Lung (tissue), 12 donors: ENCODE measurements around the gene PRKN. TPM values are rescaled to one million over a fixed set of nuclear protein-coding genes. Genes with fewer than 3 reads are reported as not detected.

ENCODE experiments used
- ATAC-seq: fragments of 200-7000 bp; cut with Tn5 transposase; one replicate; pipeline ENCODE4 v1.9.1; 2020; ENCODE audit warnings: moderate number of reproducible peaks; ENCODE audit not compliant: insufficient read depth, low FRiP score
- DNase-seq, 3 donors: peaks; one replicate each; pipeline ENCODE4 v3.0.0-alpha.2; 2013 to 2017
- H3K27ac ChIP-seq, 2 donors: one replicate each; pipeline ENCODE4 v1.5.1; 2013; ENCODE audit warnings: mild to moderate bottlenecking in 2 of 2, moderate library complexity in 2 of 2, control low read depth in 1 of 2, inconsistent platforms in 1 of 2, low read depth in 1 of 2, low read length in 1 of 2
- H3K27me3 ChIP-seq, 3 donors: one replicate each; pipeline ENCODE4 v1.5.1; 2013; ENCODE audit warnings: low read length in 2 of 3; ENCODE audit not compliant: control insufficient read depth in 3 of 3, insufficient read depth in 3 of 3
- H3K36me3 ChIP-seq, 4 donors: one replicate each; pipeline ENCODE4 v1.5.1; 2013; ENCODE audit warnings: low read length in 4 of 4, mild to moderate bottlenecking in 1 of 4, moderate library complexity in 1 of 4; ENCODE audit not compliant: control insufficient read depth in 4 of 4, insufficient read depth in 4 of 4
- H3K4me1 ChIP-seq, 5 donors: one replicate each; pipeline ENCODE4 v1.5.1; 2013; ENCODE audit warnings: low read length in 5 of 5, mild to moderate bottlenecking in 2 of 5, moderate library complexity in 1 of 5; ENCODE audit not compliant: control insufficient read depth in 5 of 5, insufficient read depth in 5 of 5
- H3K4me3 ChIP-seq: one replicate; pipeline ENCODE4 v1.5.1; 2013; ENCODE audit warnings: mild to moderate bottlenecking, control low read depth, moderate library complexity
- H3K9ac ChIP-seq, 2 donors: one replicate each; pipeline ENCODE4 v1.5.1; 2013; ENCODE audit warnings: low read length in 2 of 2, control low read depth in 1 of 2; ENCODE audit not compliant: insufficient read depth in 1 of 2
- H3K9me3 ChIP-seq, 4 donors: one replicate each; pipeline ENCODE4 v1.5.1; 2013; ENCODE audit warnings: low read length in 3 of 4, mild to moderate bottlenecking in 1 of 4, moderate library complexity in 1 of 4; ENCODE audit not compliant: control insufficient read depth in 4 of 4, insufficient read depth in 3 of 4
- WGBS, 2 donors: extraction: QIAGEN DNeasy Blood & Tissue Kit; methylation state at CpG; one replicate each; pipeline ENCODE4 v1.1.7; 2013; 5-methylcytosine and 5-hydroxymethylcytosine counted together
- polyA plus RNA-seq, 2 donors: library from polyadenylated mRNA; stranded (reverse); fragments of 200-250 nt; gene quantifications; one replicate each; pipeline ENCODE4 v1.2.1, GENCODE V29; 2013
- total RNA-seq, 2 donors: library from RNA; depleted of rRNA in 1 of 2; stranded (reverse); fragments of >200 nt in 1 of 2; gene quantifications; one replicate each; pipeline ENCODE4 v1.2.1, GENCODE V29; 2014 to 2021
- TF ChIP-seq, protein P1 (sequence below): IDR thresholded peaks from 2 replicates; pipeline ENCODE4 v1.5.1; 2012; ENCODE audit warnings: mild to moderate bottlenecking; ENCODE audit errors: control extremely low read depth, extremely low read depth
- donor health status: control.
- donor health status: control.
- donor health status: Bipolar disorder and iron deficiency.
- donor health status: healthy.
- donor health status: DM: yes; HTN: yes; CAD: no.

PRKN gene
- total and polyA plus RNA-seq, 4 donors: 0.27 to 11.2 (median 3.1) TPM

DNA sequence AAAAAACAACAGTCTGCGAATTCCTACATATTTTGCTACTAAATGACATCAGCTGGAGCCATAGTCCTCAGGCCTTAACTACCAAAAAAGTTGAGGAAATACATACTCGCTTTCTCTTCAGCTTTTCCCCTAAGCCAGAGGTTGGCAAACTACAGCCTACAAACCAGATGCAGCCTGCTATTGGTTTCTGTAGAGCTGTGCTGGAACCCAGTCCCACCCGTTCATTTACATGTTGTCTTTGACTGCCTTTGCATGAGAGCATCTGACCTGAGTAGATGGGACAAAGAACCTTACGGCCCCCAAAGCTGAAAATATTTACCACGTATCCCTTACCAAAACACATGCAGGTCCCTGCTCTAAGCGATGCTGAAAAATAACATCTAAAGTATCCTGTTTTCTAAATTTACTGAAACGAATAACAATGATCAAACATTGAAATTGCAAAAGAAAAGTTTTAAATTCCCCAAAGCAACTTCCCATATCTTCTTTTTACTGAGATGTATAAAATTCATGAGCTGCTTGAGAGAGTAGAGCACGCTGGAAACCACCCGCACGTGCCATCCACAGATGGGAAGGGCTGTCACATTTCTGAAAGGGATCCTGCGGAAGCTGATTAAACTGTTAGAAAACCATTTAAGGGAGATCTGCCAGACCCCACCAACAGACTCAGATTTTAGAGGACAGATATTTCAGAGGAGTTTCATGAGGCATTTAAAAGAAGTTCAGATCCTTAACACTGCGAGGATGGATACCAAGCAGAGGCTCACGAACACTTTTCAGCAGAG, 124.1 kb downstream of the PRKN start:
- H3K4me1 ChIP-seq: no peaks in the 10 kb centered on the region
- no peaks in the 10 kb centered on the region for H3K27me3 ChIP-seq
- peaks cover 0 to 3% (median 0%) of the 10 kb centered on the region in 4 donors for H3K36me3 ChIP-seq
- WGBS, 2 donors: 94 to 95% methylated on average over 13 of the region's 13 CpGs
- no peak overlapping the region for H3K27ac ChIP-seq
- TF ChIP-seq, protein P1, sequence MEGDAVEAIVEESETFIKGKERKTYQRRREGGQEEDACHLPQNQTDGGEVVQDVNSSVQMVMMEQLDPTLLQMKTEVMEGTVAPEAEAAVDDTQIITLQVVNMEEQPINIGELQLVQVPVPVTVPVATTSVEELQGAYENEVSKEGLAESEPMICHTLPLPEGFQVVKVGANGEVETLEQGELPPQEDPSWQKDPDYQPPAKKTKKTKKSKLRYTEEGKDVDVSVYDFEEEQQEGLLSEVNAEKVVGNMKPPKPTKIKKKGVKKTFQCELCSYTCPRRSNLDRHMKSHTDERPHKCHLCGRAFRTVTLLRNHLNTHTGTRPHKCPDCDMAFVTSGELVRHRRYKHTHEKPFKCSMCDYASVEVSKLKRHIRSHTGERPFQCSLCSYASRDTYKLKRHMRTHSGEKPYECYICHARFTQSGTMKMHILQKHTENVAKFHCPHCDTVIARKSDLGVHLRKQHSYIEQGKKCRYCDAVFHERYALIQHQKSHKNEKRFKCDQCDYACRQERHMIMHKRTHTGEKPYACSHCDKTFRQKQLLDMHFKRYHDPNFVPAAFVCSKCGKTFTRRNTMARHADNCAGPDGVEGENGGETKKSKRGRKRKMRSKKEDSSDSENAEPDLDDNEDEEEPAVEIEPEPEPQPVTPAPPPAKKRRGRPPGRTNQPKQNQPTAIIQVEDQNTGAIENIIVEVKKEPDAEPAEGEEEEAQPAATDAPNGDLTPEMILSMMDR: no peak
- DNase-seq (no peak), ATAC-seq (no peak)
- H3K9me3 ChIP-seq: no peaks in the 10 kb centered on the region
- H3K4me3 ChIP-seq: no peak overlapping the region
- H3K9ac ChIP-seq: no peak overlapping the region

- Histone ChIP-seq H3K4me3 (no peak overlapping the region), H3K4me1 (no peaks in the 10 kb centered on the region), H3K9me3 (no peaks in the 10 kb centered on the region), H3K27ac (no peak overlapping the region), H3K27me3 (no peaks in the 10 kb centered on the region), H3K9ac (no peak overlapping the region), H3K36me3 (peaks cover 0 to 2% (median 0%) of the 10 kb centered on the region in 4 donors)
- WGBS, 2 donors: 96 to 97% methylated on average over 6 of the region's 6 CpGs
- DNase-seq (no peak), ATAC-seq (no peak)
- TF ChIP-seq, protein P1: no peak
Observed at GRCh38 chr6:162602759-162603158, 124.8 kb downstream of the PRKN start.

DNA sequence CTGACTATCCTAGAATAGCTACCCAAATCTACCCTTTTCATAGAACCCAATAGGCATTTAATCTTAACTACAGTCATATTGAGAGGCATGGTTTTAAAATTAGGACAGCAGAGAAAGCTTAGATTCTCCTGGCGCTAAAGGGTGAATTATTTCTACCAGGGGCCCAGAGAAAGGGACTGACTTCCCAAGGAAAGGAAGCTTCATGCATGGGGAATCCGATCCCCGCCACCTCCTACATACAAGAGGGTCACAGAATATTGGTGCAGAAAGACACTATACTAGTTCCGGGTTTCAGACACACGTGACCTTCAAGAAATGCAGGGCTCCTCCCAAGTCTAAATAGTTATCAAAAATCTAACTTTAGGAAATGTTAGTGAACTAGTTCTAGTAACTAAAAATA, 130.9 kb downstream of the PRKN start:
- TF ChIP-seq, protein P1: no peak
- Histone ChIP-seq H3K9ac (no peak overlapping the region), H3K27ac (no peak overlapping the region), H3K9me3 (no peaks in the 10 kb centered on the region), H3K4me3 (no peak overlapping the region), H3K36me3 (no peaks in the 10 kb centered on the region), H3K4me1 (no peaks in the 10 kb centered on the region), H3K27me3 (no peaks in the 10 kb centered on the region)
- no peak for ATAC-seq
- 88 to 94% methylated on average over 5 of the region's 5 CpGs for WGBS, 2 donors
- DNase-seq: no peak

DNA sequence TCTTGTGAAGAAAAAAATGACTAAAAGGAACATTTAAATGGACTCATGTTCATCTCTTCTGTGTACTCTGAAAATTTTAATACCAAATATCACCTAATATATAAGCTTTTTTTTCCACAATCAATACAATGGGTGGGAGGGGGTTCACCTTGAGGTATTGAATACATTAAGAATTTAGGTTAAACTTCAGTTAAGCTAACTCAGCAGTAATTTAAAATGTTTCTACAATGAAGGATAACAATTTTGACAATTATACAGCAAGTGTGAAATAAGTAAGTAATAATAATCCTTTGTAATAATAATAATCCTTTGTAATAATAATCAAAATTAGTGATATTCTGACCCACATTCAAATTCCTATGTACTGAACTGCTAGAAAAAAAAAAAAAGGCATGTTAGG, 136.0 kb downstream of the PRKN start:
- ATAC-seq (no peak), DNase-seq (no peak)

More for the DNA sequence above, 136.0 kb downstream of the PRKN start:
- Histone ChIP-seq H3K27ac (no peak overlapping the region), H3K9me3 (peaks cover 0 to 3% (median 0%) of the 10 kb centered on the region in 4 donors), H3K9ac (no peak overlapping the region), H3K27me3 (no peaks in the 10 kb centered on the region), H3K4me3 (no peak overlapping the region), H3K36me3 (no peaks in the 10 kb centered on the region), H3K4me1 (no peaks in the 10 kb centered on the region)
- TF ChIP-seq, protein P1: no peak
